Measurements from ENCODE around the gene KCTD8.

GRCh38 chr4:44210750-44211149 is 237.9 kb downstream of the KCTD8 start:
- TF ChIP-seq CTCF (IDR thresholded peaks at IDR 0.05; ENCODE audit: insufficient read depth, low read depth, low read length) (no peak), EZH2 (IDR thresholded peaks at IDR 0.05; ENCODE audit: insufficient read depth, low read length) (no peak)
